Type B pancreatic cell (in vitro differentiated cells): Measurements from ENCODE around the gene ZSCAN18. TPM values are rescaled to one million over a fixed set of nuclear protein-coding genes. Genes with fewer than 3 reads are reported as not detected.

Experiments
- DNase-seq: peaks from one replicate; pipeline ENCODE4 v3.0.0; 2021; ENCODE audit warnings: mixed read lengths; ENCODE audit not compliant: unreplicated experiment; ENCODE audit errors: extremely low spot score
- H3K27ac Mint-ChIP-seq: 2 replicates; pipeline ENCODE4 v1.8.0; 2021; ENCODE audit warnings: mild to moderate bottlenecking, mixed read lengths
- H3K27me3 Mint-ChIP-seq: 2 replicates; pipeline ENCODE4 v1.8.0; 2021; ENCODE audit warnings: mixed read lengths
- H3K36me3 Mint-ChIP-seq: 2 replicates; pipeline ENCODE4 v1.8.0; 2021; ENCODE audit warnings: mixed read lengths
- H3K4me1 Mint-ChIP-seq: one replicate; pipeline ENCODE4 v1.8.0; 2021; ENCODE audit warnings: mixed read lengths; ENCODE audit not compliant: unreplicated experiment
- H3K4me3 Mint-ChIP-seq: 2 replicates; pipeline ENCODE4 v1.8.0; 2021; ENCODE audit warnings: mild to moderate bottlenecking, mixed read lengths
- H3K9me3 Mint-ChIP-seq: 2 replicates; pipeline ENCODE4 v1.8.0; 2021; ENCODE audit warnings: mixed read lengths
- total RNA-seq: library from RNA; stranded (reverse); gene quantifications from 2 replicates; pipeline ENCODE4 v1.2.1, GENCODE V29; 2021; ENCODE audit warnings: low replicate concordance
- TF ChIP-seq, protein P1 (sequence below): fragments of 200-600 bp; sonication (generic); conservative IDR thresholded peaks from 2 replicates; pipeline ENCODE4 v1.5.0; 2021; ENCODE audit warnings: antibody characterized with exemption, mild to moderate bottlenecking

Gene ZSCAN18
- total RNA-seq, 1 donor from 2014 or later = 82.4 TPM

GRCh38 chr19:58040751-58041525, 57.1 kb downstream of the ZSCAN18 start:
- TF ChIP-seq, protein P1, sequence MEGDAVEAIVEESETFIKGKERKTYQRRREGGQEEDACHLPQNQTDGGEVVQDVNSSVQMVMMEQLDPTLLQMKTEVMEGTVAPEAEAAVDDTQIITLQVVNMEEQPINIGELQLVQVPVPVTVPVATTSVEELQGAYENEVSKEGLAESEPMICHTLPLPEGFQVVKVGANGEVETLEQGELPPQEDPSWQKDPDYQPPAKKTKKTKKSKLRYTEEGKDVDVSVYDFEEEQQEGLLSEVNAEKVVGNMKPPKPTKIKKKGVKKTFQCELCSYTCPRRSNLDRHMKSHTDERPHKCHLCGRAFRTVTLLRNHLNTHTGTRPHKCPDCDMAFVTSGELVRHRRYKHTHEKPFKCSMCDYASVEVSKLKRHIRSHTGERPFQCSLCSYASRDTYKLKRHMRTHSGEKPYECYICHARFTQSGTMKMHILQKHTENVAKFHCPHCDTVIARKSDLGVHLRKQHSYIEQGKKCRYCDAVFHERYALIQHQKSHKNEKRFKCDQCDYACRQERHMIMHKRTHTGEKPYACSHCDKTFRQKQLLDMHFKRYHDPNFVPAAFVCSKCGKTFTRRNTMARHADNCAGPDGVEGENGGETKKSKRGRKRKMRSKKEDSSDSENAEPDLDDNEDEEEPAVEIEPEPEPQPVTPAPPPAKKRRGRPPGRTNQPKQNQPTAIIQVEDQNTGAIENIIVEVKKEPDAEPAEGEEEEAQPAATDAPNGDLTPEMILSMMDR = no peak
- Mint-ChIP-seq H3K27me3 (no peaks in the 10 kb centered on the region), H3K9me3 (no peaks in the 10 kb centered on the region), H3K27ac (no peak overlapping the region), H3K4me3 (no peak overlapping the region), H3K36me3 (peaks cover 3% of the 10 kb centered on the region), H3K4me1 (peaks cover 3% of the 10 kb centered on the region)
- DNase-seq = no peak

- Mint-ChIP-seq H3K4me1 (peaks cover 3% of the 10 kb centered on the region), H3K27me3 (no peaks in the 10 kb centered on the region), H3K36me3 (peaks cover 9% of the 10 kb centered on the region), H3K4me3 (no peak overlapping the region), H3K27ac (no peak overlapping the region), H3K9me3 (peaks cover 6% of the 10 kb centered on the region)
- no peak for DNase-seq
- TF ChIP-seq, protein P1 = no peak
Measured at GRCh38 chr19:58038688-58039204, 59.3 kb downstream of the ZSCAN18 start.

- H3K27ac Mint-ChIP-seq = no peak overlapping the region
- peaks cover 3% of the 10 kb centered on the region for H3K4me1 Mint-ChIP-seq
- H3K4me3 Mint-ChIP-seq = peak overlapping the region; percentile 61
- no peaks in the 10 kb centered on the region for H3K27me3 Mint-ChIP-seq
- TF ChIP-seq, protein P1 = no peak
- peaks cover 9% of the 10 kb centered on the region for H3K36me3 Mint-ChIP-seq
- peaks cover 6% of the 10 kb centered on the region for H3K9me3 Mint-ChIP-seq
- no peak for DNase-seq
Measured at GRCh38 chr19:58037927-58038687, 59.9 kb downstream of the ZSCAN18 start.

- H3K27me3 Mint-ChIP-seq = no peaks in the 10 kb centered on the region
- H3K4me1 Mint-ChIP-seq = peaks cover 3% of the 10 kb centered on the region
- H3K36me3 Mint-ChIP-seq = peaks cover 9% of the 10 kb centered on the region
- TF ChIP-seq, protein P1 = no peak
- no peak for DNase-seq
- peak overlapping the region; percentile 57 for H3K4me3 Mint-ChIP-seq
- no peak overlapping the region for H3K27ac Mint-ChIP-seq
- peaks cover 6% of the 10 kb centered on the region for H3K9me3 Mint-ChIP-seq
Measured at GRCh38 chr19:58035863-58036262, 62.2 kb downstream of the ZSCAN18 start.

DNA sequence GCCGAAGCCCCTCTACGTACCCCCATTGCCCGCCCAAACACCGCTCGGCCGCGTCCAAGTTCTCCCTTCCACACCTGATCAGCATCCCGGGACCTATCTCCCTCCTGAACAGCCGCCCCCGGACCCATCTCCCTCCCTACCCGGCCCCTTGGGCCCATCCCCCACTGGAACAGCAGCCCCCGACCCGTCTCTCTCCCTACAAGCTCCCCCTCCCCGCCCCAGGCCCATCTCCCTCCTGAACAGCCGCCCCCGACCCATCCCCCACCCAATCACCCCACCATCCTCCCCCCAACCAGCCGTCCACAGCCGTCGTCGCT, 63.6 kb downstream of the ZSCAN18 start:
- peak overlapping the region; percentile 84 for H3K4me3 Mint-ChIP-seq
- no peak overlapping the region for H3K27ac Mint-ChIP-seq
- TF ChIP-seq, protein P1 = no peak
- H3K4me1 Mint-ChIP-seq = peaks cover 3% of the 10 kb centered on the region
- DNase-seq = no peak
- H3K27me3 Mint-ChIP-seq = no peaks in the 10 kb centered on the region
- peaks cover 9% of the 10 kb centered on the region for H3K36me3 Mint-ChIP-seq
- H3K9me3 Mint-ChIP-seq = peaks cover 6% of the 10 kb centered on the region

Other genes starting within 250 kb of the ZSCAN18 start
- 48.2 and 61.3 TPM in 2 replicates for gene ZNF587, start 248.4 kb downstream of the ZSCAN18 start, total RNA-seq
- gene ZNF814, start 209.2 kb downstream of the ZSCAN18 start, total RNA-seq = 28.2 and 38.3 TPM in 2 replicates
- 20.8 and 26.8 TPM in 2 replicates for gene ZNF417, start 181.6 kb downstream of the ZSCAN18 start, total RNA-seq
- 14.3 and 24.6 TPM in 2 replicates for gene ZNF418, start 162.8 kb downstream of the ZSCAN18 start, total RNA-seq
- 10.2 and 10.4 TPM in 2 replicates for gene ZNF256, start 150.5 kb downstream of the ZSCAN18 start, total RNA-seq
- gene C19orf18, start 123.7 kb downstream of the ZSCAN18 start, total RNA-seq = 1.0 and 2.5 TPM in 2 replicates
- gene ZNF606, start 95.4 kb downstream of the ZSCAN18 start, total RNA-seq = 28.1 and 39.1 TPM in 2 replicates
- gene ZSCAN1, start 64.2 kb downstream of the ZSCAN18 start, total RNA-seq = 0.95 and 1.9 TPM in 2 replicates
- 12.0 and 13.1 TPM in 2 replicates for gene ZNF135, start 38.9 kb downstream of the ZSCAN18 start, total RNA-seq
- gene ZNF329, start 52.6 kb upstream of the ZSCAN18 start, total RNA-seq = 12.5 and 14.5 TPM in 2 replicates
- 27.2 and 34.1 TPM in 2 replicates for gene ZNF274, start 84.8 kb upstream of the ZSCAN18 start, total RNA-seq
- 52.0 and 52.5 TPM in 2 replicates for gene ZNF544, start 130.7 kb upstream of the ZSCAN18 start, total RNA-seq
- 10.8 and 16.4 TPM in 2 replicates for gene ZNF8, start 180.7 kb upstream of the ZSCAN18 start, total RNA-seq
- gene ERVK3-1, start 207.1 kb upstream of the ZSCAN18 start, total RNA-seq = 35.2 and 36.8 TPM in 2 replicates
- 4.2 and 5.4 TPM in 2 replicates for gene ZSCAN22, start 228.8 kb upstream of the ZSCAN18 start, total RNA-seq